Measurements from ENCODE around the gene PFKFB1.

The PFKFB1 gene

DNA sequence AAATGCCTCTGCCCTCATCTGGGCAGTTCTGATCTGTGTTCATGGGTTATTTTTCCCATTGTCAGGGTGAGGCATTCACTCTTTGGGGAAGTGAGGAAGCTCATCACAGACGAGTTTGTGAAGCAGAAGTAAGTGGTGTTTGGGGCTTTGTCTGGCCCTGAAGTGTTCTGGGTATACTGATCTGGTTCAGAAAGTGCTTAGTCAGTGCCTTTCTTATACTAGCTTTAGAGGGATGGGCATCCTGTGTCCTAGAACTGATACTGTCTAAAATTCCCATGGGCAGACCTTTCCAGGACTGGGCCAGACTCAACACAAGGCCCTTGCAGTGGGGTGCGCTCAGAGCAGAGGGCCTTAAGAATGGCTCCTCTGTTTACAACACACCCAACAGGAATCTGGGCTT lies 67.0 kb downstream of the PFKFB1 start:
- Histone ChIP-seq H3K4me3 (ENCODE audit: low read length) (no peak overlapping the region), H3K4me2 (ENCODE audit: low read length) (no peak overlapping the region), H3K9ac (ENCODE audit: low read length) (no peak overlapping the region), H3K9me3 (ENCODE audit: insufficient read depth, low read length) (no peaks in the 10 kb centered on the region), H3K36me3 (replicated peaks; ENCODE audit: low read depth, low read length) (no peaks in the 10 kb centered on the region), H4K20me1 (ENCODE audit: insufficient read depth, low read length) (no peaks in the 10 kb centered on the region), H3K4me1 (ENCODE audit: low read length) (peaks cover 2% of the 10 kb centered on the region), H2AFZ (ENCODE audit: low read depth, low read length) (no peak overlapping the region), H3K27me3 (ENCODE audit: low read depth, low read length) (no peaks in the 10 kb centered on the region), H3K79me2 (ENCODE audit: low read length) (no peaks in the 10 kb centered on the region), H3K27ac (ENCODE audit: low read length) (no peak overlapping the region)
- TF ChIP-seq EZH2phosphoT487 (IDR thresholded peaks at IDR 0.05; ENCODE audit: low read depth) = no peak
- TF ChIP-seq, protein P1, sequence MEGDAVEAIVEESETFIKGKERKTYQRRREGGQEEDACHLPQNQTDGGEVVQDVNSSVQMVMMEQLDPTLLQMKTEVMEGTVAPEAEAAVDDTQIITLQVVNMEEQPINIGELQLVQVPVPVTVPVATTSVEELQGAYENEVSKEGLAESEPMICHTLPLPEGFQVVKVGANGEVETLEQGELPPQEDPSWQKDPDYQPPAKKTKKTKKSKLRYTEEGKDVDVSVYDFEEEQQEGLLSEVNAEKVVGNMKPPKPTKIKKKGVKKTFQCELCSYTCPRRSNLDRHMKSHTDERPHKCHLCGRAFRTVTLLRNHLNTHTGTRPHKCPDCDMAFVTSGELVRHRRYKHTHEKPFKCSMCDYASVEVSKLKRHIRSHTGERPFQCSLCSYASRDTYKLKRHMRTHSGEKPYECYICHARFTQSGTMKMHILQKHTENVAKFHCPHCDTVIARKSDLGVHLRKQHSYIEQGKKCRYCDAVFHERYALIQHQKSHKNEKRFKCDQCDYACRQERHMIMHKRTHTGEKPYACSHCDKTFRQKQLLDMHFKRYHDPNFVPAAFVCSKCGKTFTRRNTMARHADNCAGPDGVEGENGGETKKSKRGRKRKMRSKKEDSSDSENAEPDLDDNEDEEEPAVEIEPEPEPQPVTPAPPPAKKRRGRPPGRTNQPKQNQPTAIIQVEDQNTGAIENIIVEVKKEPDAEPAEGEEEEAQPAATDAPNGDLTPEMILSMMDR (IDR thresholded peaks at IDR 0.05; ENCODE audit: low read depth, low read length) = no peak

GRCh38 chrX:54923376-54923775 lies 70.6 kb downstream of the PFKFB1 start:
- no peak overlapping the region for H2AFZ ChIP-seq (ENCODE audit: low read depth, low read length)
- H3K4me3 ChIP-seq (ENCODE audit: low read length) = no peak overlapping the region
- H3K4me2 ChIP-seq (ENCODE audit: low read length) = no peak overlapping the region
- no peaks in the 10 kb centered on the region for H3K79me2 ChIP-seq (ENCODE audit: low read length)
- no peak overlapping the region for H3K27ac ChIP-seq (ENCODE audit: low read length)
- H3K27me3 ChIP-seq (ENCODE audit: low read depth, low read length) = no peaks in the 10 kb centered on the region
- H3K4me1 ChIP-seq (ENCODE audit: low read length) = peaks cover 7% of the 10 kb centered on the region
- H3K36me3 ChIP-seq (replicated peaks; ENCODE audit: low read depth, low read length) = no peaks in the 10 kb centered on the region
- H3K9ac ChIP-seq (ENCODE audit: low read length) = no peak overlapping the region
- no peaks in the 10 kb centered on the region for H3K9me3 ChIP-seq (ENCODE audit: insufficient read depth, low read length)
- TF ChIP-seq, protein P1 (IDR thresholded peaks at IDR 0.05; ENCODE audit: low read depth, low read length) = no peak
- TF ChIP-seq EZH2phosphoT487 (IDR thresholded peaks at IDR 0.05; ENCODE audit: low read depth) = no peak
- no peaks in the 10 kb centered on the region for H4K20me1 ChIP-seq (ENCODE audit: insufficient read depth, low read length)

DNA sequence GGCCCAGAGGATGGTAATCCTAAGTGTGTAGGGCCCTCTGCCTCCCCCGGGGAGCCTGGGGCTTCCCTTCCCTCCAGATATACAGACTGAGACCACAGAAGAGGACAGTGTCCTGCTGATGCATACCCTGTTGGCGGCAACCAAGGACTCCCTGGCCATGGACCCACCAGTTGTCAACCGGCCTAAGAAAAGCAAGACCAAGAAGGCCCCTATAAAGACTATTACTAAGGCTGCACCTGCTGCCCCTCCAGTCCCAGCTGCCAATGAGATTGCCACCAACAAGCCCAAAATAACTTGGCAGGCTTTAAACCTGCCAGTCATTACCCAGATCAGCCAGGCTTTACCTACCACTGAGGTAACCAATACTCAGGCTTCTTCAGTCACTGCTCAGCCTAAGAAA lies 71.4 kb downstream of the PFKFB1 start:
- H3K4me1 ChIP-seq (ENCODE audit: low read length) = peaks cover 7% of the 10 kb centered on the region
- no peak overlapping the region for H3K4me3 ChIP-seq (ENCODE audit: low read length)
- TF ChIP-seq, protein P1 (IDR thresholded peaks at IDR 0.05; ENCODE audit: low read depth, low read length) = no peak
- TF ChIP-seq EZH2phosphoT487 (IDR thresholded peaks at IDR 0.05; ENCODE audit: low read depth) = no peak
- H3K79me2 ChIP-seq (ENCODE audit: low read length) = no peaks in the 10 kb centered on the region
- H2AFZ ChIP-seq (ENCODE audit: low read depth, low read length) = no peak overlapping the region
- no peaks in the 10 kb centered on the region for H3K36me3 ChIP-seq (replicated peaks; ENCODE audit: low read depth, low read length)
- H3K27ac ChIP-seq (ENCODE audit: low read length) = no peak overlapping the region
- peak overlapping the region; percentile 88; the same call in 1 of the 2 replicates for H3K4me2 ChIP-seq (ENCODE audit: low read length)
- no peaks in the 10 kb centered on the region for H3K27me3 ChIP-seq (ENCODE audit: low read depth, low read length)
- H3K9ac ChIP-seq (ENCODE audit: low read length) = no peak overlapping the region
- no peaks in the 10 kb centered on the region for H3K9me3 ChIP-seq (ENCODE audit: insufficient read depth, low read length)
- no peaks in the 10 kb centered on the region for H4K20me1 ChIP-seq (ENCODE audit: insufficient read depth, low read length)

DNA sequence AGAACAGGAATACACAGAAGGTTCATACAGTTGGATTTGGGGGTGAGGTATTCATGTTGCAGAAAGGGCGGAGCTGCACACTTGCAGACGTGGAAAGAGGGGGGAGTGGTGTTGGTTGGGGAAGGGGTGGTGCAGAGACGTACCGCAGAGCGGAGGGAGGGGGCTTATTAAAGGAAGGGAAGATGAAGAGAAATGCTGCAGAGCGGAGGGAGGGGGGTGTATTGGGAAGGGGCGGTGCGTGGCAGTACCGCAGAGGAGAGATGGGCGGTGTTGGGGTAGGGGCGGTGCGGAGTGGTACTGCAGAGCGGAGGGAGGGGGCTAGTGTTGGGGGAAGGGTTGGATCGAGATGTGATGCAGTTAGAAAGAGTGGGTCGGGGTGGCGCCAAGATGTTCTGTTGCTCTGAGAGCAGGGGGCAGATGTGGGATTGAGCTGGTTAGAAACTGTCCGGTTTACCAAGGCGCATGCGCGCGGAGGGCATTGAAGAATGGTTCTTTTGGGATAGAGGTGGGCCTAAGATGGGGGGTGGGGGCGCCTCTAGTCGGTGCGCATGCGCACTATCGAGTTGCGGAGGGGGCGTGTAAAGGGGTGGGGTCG lies 72.5 kb downstream of the PFKFB1 start:
- H3K4me2 ChIP-seq (ENCODE audit: low read length) = peak overlapping the region; percentile 88
- no peaks in the 10 kb centered on the region for H3K9me3 ChIP-seq (ENCODE audit: insufficient read depth, low read length)
- TF ChIP-seq, protein P1 (IDR thresholded peaks at IDR 0.05; ENCODE audit: low read depth, low read length) = no peak
- TF ChIP-seq EZH2phosphoT487 (IDR thresholded peaks at IDR 0.05; ENCODE audit: low read depth) = no peak
- no peaks in the 10 kb centered on the region for H3K36me3 ChIP-seq (replicated peaks; ENCODE audit: low read depth, low read length)
- no peaks in the 10 kb centered on the region for H3K27me3 ChIP-seq (ENCODE audit: low read depth, low read length)
- no peaks in the 10 kb centered on the region for H4K20me1 ChIP-seq (ENCODE audit: insufficient read depth, low read length)
- 0 out of 2 replicates have a peak overlapping the region, but pooled peaks have one; percentile 18 for H3K27ac ChIP-seq (ENCODE audit: low read length)
- peaks cover 7% of the 10 kb centered on the region for H3K4me1 ChIP-seq (ENCODE audit: low read length)
- H3K4me3 ChIP-seq (ENCODE audit: low read length) = peak overlapping the region; percentile 99
- H2AFZ ChIP-seq (ENCODE audit: low read depth, low read length) = peak overlapping the region; percentile 98
- peak overlapping the region; percentile 90 for H3K9ac ChIP-seq (ENCODE audit: low read length)
- no peaks in the 10 kb centered on the region for H3K79me2 ChIP-seq (ENCODE audit: low read length)
